Brain microvascular endothelial cell (primary cell): ENCODE measurements around the gene GFI1B.
"Not testable (repeated sequence)": the region's sequence is repeated elsewhere in the genome, so short reads cannot be mapped to it uniquely, and the experiment has no call there.

Experiments
- DNase-seq: peaks from one replicate; pipeline ENCODE4 v3.0.0-alpha.2; 2020
- H3K27ac ChIP-seq: fragments of 250-450 bp; sonication (Bioruptor Pico); 2 replicates; pipeline ENCODE4 v1.5.1; 2020; ENCODE audit warnings: mild to moderate bottlenecking, moderate library complexity
- H3K27me3 ChIP-seq: fragments of 250-450 bp; sonication (Bioruptor Pico); replicated peaks from 2 replicates; pipeline ENCODE4 v1.5.1; 2020; ENCODE audit warnings: mild to moderate bottlenecking
- H3K36me3 ChIP-seq: fragments of 250-450 bp; sonication (Bioruptor Pico); replicated peaks from 2 replicates; pipeline ENCODE4 v1.5.1; 2020; ENCODE audit warnings: mild to moderate bottlenecking
- H3K4me3 ChIP-seq: 2 replicates; pipeline ENCODE4 v1.5.1; 2011; ENCODE audit warnings: low read depth, mild to moderate bottlenecking, control low read depth, low read length, moderate library complexity
- CTCF ChIP-seq: IDR thresholded peaks from 2 replicates; pipeline ENCODE4 v1.5.1; 2011; ENCODE audit warnings: low read depth, mild to moderate bottlenecking, moderate library complexity, low read length, control low read depth, inconsistent platforms; ENCODE audit errors: missing control alignments
- in situ Hi-C: cut with HindIII; loops from 2 replicates; pipeline ENCODE4 v1.10.0; 2017; ENCODE audit warnings: low sequenced_read_pairs, low pct_ligation_motif_present

GFI1B gene

DNA sequence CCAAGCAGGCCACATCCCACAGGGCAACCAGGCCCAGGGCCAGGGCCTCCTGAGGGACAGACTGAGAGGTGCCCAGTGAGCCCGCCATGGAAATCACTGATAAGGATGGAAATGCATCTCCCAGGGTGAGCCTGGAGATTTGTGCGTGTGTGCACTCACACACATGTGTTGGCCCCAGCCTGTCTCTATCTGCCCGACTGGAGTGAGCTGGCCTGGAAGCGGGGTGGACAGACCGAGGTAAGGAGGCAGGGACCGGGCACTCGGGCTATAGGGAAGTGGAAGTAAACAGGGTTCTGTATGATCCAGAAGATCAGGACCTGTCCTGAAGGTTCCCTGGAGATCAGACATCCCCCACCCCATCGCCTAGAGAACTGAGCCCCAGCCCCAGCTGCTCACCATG, 17.4 kb downstream of the GFI1B start:
- DNase-seq = no peak
- Histone ChIP-seq H3K27ac (no peak overlapping the region), H3K4me3 (no peak overlapping the region), H3K36me3 (no peaks in the 10 kb centered on the region), H3K27me3 (peaks cover 53% of the 10 kb centered on the region)
- no peak for TF ChIP-seq CTCF
- in situ Hi-C loops = no loop called here

GRCh38 chr9:132996526-132996925, 18.0 kb downstream of the GFI1B start:
- in situ Hi-C loops = no loop called here
- DNase-seq = no peak
- no peak for TF ChIP-seq CTCF
- Histone ChIP-seq H3K27ac (no peak overlapping the region), H3K36me3 (no peaks in the 10 kb centered on the region), H3K27me3 (peaks cover 47% of the 10 kb centered on the region), H3K4me3 (no peak overlapping the region)

DNA sequence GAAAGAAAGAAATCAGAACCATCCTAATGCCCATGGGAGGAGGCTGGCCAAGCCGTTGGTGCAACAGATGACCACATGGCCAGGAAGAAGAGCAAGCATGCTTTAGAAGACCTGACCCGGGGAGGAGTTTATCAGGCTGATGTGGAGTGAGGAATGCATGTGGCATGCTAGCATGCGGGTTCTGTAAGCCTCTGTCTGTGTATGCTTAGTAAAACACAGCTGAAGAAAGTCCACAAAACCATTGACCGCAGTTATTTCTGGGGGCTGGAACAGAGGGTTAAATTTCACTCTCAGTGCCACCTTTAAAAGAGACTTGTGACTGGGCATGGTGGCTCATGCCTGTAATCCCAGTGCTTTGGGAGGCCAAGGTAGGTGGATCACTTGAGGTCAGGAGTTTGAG, 19.1 kb downstream of the GFI1B start:
- in situ Hi-C loops = no loop called here
- H3K27ac ChIP-seq = no peak overlapping the region
- H3K36me3 ChIP-seq = no peaks in the 10 kb centered on the region
- peak; percentile 76 for DNase-seq
- no peak for TF ChIP-seq CTCF
- H3K27me3 ChIP-seq = peaks cover 47% of the 10 kb centered on the region
- H3K4me3 ChIP-seq = no peak overlapping the region

DNA sequence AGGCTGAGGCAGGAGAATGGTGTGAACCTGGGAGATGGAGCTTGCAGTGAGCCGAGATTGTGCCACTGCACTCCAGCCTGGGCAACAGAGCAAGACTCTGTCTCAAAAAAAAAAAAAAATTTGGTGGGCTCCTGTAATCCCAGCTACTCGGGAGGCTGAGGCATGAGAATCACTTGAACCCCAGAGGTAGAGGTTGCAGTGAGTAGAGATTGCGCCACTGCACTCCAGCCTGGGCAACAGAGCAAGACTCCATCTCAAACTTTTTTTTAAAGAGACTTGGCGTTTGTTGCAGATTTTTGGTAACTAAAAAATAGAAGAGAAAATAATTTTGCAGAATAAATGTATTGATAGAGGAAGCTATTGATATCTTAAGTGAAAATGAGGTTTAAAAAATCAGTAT, 19.7 kb downstream of the GFI1B start:
- DNase-seq, in situ Hi-C loops, H3K36me3 ChIP-seq, H3K27ac ChIP-seq, H3K4me3 ChIP-seq: not testable (repeated sequence)
- peaks cover 51% of the 10 kb centered on the region for H3K27me3 ChIP-seq

GRCh38 chr9:132998831-132999635, 20.5 kb downstream of the GFI1B start:
- in situ Hi-C loops = no loop called here
- H3K36me3 ChIP-seq = no peaks in the 10 kb centered on the region
- no peak for TF ChIP-seq CTCF
- no peak for DNase-seq
- peaks cover 43% of the 10 kb centered on the region for H3K27me3 ChIP-seq
- no peak overlapping the region for H3K4me3 ChIP-seq
- no peak overlapping the region for H3K27ac ChIP-seq

DNA sequence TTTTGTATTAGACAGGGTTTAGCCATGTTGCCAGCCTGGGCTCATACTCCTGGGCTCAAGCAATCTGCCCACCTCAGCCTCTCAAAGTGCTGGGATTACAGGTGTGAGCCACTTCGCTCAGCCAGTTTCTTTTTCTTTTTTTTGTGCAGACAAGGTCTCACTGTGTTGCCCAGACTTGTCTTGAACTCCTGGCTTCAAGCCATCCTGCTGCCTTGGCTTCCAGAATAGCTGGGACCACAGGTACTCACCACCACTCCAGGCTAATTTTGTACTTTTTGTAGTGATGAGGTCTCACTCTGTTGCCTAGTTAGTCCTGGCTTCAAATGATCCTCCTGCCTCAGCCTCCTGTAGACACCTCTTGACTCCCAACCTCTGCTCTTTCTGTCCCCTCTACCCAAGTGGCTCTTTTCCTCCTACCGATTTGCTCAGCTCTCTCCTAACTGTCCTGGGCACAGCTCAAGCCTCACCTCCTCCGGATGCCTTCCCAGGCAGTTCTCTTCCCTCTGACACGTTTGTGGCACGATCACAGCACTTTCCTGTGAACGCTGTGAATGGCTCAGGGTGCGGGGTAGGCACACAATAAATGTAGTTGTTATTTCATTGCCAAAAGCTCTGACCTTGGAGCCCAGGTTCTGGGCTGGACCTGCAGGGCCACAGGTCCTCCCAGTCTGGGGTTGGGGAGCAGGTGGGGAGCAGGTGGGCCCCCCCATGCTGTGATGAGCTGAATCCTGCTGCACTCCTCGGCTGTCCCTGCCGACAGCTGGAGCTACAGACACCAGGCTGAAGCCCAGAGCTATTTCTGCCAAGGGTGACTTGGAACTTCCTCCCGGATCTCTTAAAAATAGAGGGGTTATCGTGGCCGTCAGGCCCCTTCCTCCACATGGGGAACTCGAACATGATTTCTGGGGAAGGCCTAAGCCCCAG, 23.9 kb downstream of the GFI1B start:
- no peaks in the 10 kb centered on the region for H3K36me3 ChIP-seq
- H3K27ac ChIP-seq = no peak overlapping the region
- H3K27me3 ChIP-seq = peaks cover 33% of the 10 kb centered on the region
- in situ Hi-C loops = no loop called here
- DNase-seq = no peak
- TF ChIP-seq CTCF = no peak
- H3K4me3 ChIP-seq = no peak overlapping the region
